K562 (cell line): ENCODE measurements around the gene ERO1B. TPM values are rescaled to one million over a fixed set of nuclear protein-coding genes. Genes with fewer than 3 reads are reported as not detected.

Source experiments
- CBX3 ChIP-seq, 2 experiments: IDR thresholded peaks; 1 replicate in 1 of 2; 2 replicates in 1 of 2; pipeline ENCODE4 v1.6.1; 2012; ENCODE audit warnings: inconsistent platforms in 2 of 2, low read length in 2 of 2, borderline replicate concordance in 1 of 2, control low read depth in 1 of 2
- ELF4 ChIP-seq: fragments of 450-650 bp; formaldehyde crosslinking; IDR thresholded peaks from 2 replicates; pipeline ENCODE4 v1.4.0; 2022; ENCODE audit warnings: missing genetic modification characterization
- MTA3 ChIP-seq: fragments of 450-650 bp; formaldehyde crosslinking; IDR thresholded peaks from 2 replicates; pipeline ENCODE4 v1.6.1; 2017; ENCODE audit warnings: mild to moderate bottlenecking, borderline replicate concordance
- POLR2AphosphoS5 ChIP-seq: IDR thresholded peaks from 2 replicates; pipeline ENCODE4 v1.6.1; 2011; ENCODE audit warnings: mild to moderate bottlenecking, low read depth, low read length, moderate library complexity; ENCODE audit not compliant: control insufficient read depth, insufficient read depth
- RREB1 ChIP-seq: fragments of 250-450 bp; sonication (Bioruptor Pico); IDR thresholded peaks from 2 replicates; pipeline ENCODE4 v1.4.0; 2020
- ZNF311 ChIP-seq: fragments of 250-450 bp; sonication (Bioruptor Pico); IDR thresholded peaks from 2 replicates; pipeline ENCODE4 v1.4.0; 2020; ENCODE audit warnings: mild to moderate bottlenecking, moderate library complexity
- ZNF316 ChIP-seq: fragments of 450-650 bp; IDR thresholded peaks from 2 replicates; pipeline ENCODE4 v1.6.1; 2016
- ZNF41 ChIP-seq: fragments of 250-450 bp; sonication (Bioruptor Pico); conservative IDR thresholded peaks from 2 replicates; pipeline ENCODE4 v1.4.0; 2020; ENCODE audit warnings: mild to moderate bottlenecking
- polyA plus RNA-seq, 8 experiments: library from polyadenylated mRNA; depleted of rRNA in 4 of 8; stranded (reverse) in 5 of 8; unstranded in 3 of 8; fragments of >200 nt; fragmentation: Nextera tagmentation in 2 of 8; fragmentation: Illumina TruSeq in 1 of 8; extraction: Ambion mirVana in 2 of 8; extraction: Trizol in 1 of 8; gene quantifications; 2 replicates each; pipeline versions ENCODE4 v1.2.1 to v1.2.3, GENCODE V29; 2011 to 2014; ENCODE audit warnings: inconsistent platforms in 1 of 8, missing spikeins in 1 of 8
- total RNA-seq, 7 experiments: library from RNA; depleted of rRNA in 6 of 7; stranded (reverse); fragments of >200 nt in 6 of 7; fragmentation: Illumina TruSeq in 2 of 7; extraction: Trizol in 2 of 7; gene quantifications; 2 replicates each; pipeline versions ENCODE4 v1.2.1 to v1.2.3, GENCODE V29; 2011 to 2021; ENCODE audit warnings: low replicate concordance in 1 of 7
- TF ChIP-seq, protein P1 (sequence below), 2 experiments: fragments of 450-650 bp; IDR thresholded peaks; 2 replicates each; pipeline ENCODE4 v1.6.1; 2018; ENCODE audit warnings: mild to moderate bottlenecking in 2 of 2, low read depth in 1 of 2; ENCODE audit not compliant: partially characterized antibody in 2 of 2
- TF ChIP-seq, protein P2 (sequence below): fragments of 450-650 bp; IDR thresholded peaks from 2 replicates; pipeline ENCODE4 v1.6.1; 2018; ENCODE audit not compliant: partially characterized antibody

Gene ERO1B
- total and polyA plus RNA-seq, 9 of the 15 experiments (the other 6 are each of a cell fraction or from before 2014, with no cell fraction given): 0.59 to 6.4 (median 4.2) TPM

GRCh38 chr1:236287757-236288619 is 6.2 kb upstream of the ERO1B start (continued):
- TF ChIP-seq, protein P1, sequence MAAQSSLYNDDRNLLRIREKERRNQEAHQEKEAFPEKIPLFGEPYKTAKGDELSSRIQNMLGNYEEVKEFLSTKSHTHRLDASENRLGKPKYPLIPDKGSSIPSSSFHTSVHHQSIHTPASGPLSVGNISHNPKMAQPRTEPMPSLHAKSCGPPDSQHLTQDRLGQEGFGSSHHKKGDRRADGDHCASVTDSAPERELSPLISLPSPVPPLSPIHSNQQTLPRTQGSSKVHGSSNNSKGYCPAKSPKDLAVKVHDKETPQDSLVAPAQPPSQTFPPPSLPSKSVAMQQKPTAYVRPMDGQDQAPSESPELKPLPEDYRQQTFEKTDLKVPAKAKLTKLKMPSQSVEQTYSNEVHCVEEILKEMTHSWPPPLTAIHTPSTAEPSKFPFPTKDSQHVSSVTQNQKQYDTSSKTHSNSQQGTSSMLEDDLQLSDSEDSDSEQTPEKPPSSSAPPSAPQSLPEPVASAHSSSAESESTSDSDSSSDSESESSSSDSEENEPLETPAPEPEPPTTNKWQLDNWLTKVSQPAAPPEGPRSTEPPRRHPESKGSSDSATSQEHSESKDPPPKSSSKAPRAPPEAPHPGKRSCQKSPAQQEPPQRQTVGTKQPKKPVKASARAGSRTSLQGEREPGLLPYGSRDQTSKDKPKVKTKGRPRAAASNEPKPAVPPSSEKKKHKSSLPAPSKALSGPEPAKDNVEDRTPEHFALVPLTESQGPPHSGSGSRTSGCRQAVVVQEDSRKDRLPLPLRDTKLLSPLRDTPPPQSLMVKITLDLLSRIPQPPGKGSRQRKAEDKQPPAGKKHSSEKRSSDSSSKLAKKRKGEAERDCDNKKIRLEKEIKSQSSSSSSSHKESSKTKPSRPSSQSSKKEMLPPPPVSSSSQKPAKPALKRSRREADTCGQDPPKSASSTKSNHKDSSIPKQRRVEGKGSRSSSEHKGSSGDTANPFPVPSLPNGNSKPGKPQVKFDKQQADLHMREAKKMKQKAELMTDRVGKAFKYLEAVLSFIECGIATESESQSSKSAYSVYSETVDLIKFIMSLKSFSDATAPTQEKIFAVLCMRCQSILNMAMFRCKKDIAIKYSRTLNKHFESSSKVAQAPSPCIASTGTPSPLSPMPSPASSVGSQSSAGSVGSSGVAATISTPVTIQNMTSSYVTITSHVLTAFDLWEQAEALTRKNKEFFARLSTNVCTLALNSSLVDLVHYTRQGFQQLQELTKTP (IDR thresholded peaks at IDR 0.05; ENCODE audit: low read depth in 1 of 2, partially characterized antibody in 2 of 2): peak in 1 of 2 experiments; percentile 35
- 0 out of 2 replicates have a peak, but pooled peaks have one; percentile 70 for TF ChIP-seq RREB1 (CRISPR knock-in tag)
- peak; percentile 98 for TF ChIP-seq MTA3
- TF ChIP-seq ELF4 (CRISPR knock-in tag): 0 out of 2 replicates have a peak, but pooled peaks have one; percentile 11
- peak; percentile 66; the same call in 1 of the 2 replicates for TF ChIP-seq POLR2AphosphoS5
- TF ChIP-seq ZNF316: peak; percentile 61
- no peak for TF ChIP-seq ZNF41 (CRISPR knock-in tag)
- TF ChIP-seq, protein P2, sequence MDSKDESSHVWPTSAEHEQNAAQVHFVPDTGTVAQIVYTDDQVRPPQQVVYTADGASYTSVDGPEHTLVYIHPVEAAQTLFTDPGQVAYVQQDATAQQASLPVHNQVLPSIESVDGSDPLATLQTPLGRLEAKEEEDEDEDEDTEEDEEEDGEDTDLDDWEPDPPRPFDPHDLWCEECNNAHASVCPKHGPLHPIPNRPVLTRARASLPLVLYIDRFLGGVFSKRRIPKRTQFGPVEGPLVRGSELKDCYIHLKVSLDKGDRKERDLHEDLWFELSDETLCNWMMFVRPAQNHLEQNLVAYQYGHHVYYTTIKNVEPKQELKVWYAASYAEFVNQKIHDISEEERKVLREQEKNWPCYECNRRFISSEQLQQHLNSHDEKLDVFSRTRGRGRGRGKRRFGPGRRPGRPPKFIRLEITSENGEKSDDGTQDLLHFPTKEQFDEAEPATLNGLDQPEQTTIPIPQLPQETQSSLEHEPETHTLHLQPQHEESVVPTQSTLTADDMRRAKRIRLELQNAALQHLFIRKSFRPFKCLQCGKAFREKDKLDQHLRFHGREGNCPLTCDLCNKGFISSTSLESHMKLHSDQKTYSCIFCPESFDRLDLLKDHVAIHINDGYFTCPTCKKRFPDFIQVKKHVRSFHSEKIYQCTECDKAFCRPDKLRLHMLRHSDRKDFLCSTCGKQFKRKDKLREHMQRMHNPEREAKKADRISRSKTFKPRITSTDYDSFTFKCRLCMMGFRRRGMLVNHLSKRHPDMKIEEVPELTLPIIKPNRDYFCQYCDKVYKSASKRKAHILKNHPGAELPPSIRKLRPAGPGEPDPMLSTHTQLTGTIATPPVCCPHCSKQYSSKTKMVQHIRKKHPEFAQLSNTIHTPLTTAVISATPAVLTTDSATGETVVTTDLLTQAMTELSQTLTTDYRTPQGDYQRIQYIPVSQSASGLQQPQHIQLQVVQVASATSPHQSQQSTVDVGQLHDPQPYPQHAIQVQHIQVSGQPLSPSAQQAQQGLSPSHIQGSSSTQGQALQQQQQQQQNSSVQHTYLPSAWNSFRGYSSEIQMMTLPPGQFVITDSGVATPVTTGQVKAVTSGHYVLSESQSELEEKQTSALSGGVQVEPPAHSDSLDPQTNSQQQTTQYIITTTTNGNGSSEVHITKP: peak; percentile 98
- TF ChIP-seq ZNF311 (CRISPR knock-in tag): no peak
- 0 out of 3 replicates have a peak, but pooled peaks of 1 of the 2 experiments have one; percentile 23 for TF ChIP-seq CBX3 (IDR thresholded peaks at IDR 0.05; ENCODE audit: borderline replicate concordance in 1 of 2, low read length in 2 of 2)
